ENCODE measurements around the gene CAPRIN1. TPM values are rescaled to one million over a fixed set of nuclear protein-coding genes. Genes with fewer than 3 reads are reported as not detected.

The CAPRIN1 gene
- total and polyA plus RNA-seq, 2 experiments from 2014 or later = 119 to 365 TPM

DNA sequence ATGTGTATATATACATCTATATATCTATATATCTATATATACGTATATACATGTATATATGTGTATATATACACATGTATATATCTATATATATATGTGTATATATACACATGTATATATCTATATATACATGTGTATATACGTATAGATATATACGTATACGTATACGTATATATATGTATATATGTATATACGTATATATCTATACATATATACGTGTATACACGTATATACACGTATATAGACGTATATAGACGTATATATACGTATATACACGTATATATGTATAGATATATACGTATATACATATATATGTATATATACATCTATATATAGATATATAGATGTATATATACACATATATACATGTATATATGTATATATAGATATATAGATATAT is 25.1 kb upstream of the CAPRIN1 start:
- H2AFZ ChIP-seq = no peak overlapping the region
- H3K4me1 ChIP-seq (ENCODE audit: insufficient read depth) = peaks cover 7% of the 10 kb centered on the region
- H3K36me3 ChIP-seq (ENCODE audit: insufficient read depth) = no peaks in the 10 kb centered on the region
- H3K9me3 Mint-ChIP-seq = peaks cover 4% of the 10 kb centered on the region; the same call in 1 of the 3 replicates
- H3K27me3 Mint-ChIP-seq (ENCODE audit: insufficient read depth, low read depth, poor library complexity) = peaks cover 2% of the 10 kb centered on the region
- ATAC-seq (no peak), DNase-seq (ENCODE audit: low spot score) (no peak)
- H3K4me3 ChIP-seq = no peak overlapping the region
- no peaks in the 10 kb centered on the region for H4K20me1 ChIP-seq (replicated peaks; ENCODE audit: insufficient read depth)
- H3K4me1 Mint-ChIP-seq = peaks cover 10% of the 10 kb centered on the region
- H3K9me2 ChIP-seq (ENCODE audit: insufficient read depth) = no peaks in the 10 kb centered on the region
- H3K4me3 Mint-ChIP-seq = no peak overlapping the region
- no peak overlapping the region for H3K27ac ChIP-seq (ENCODE audit: low read depth)
- no peak overlapping the region for H3K4me2 ChIP-seq
- no peaks in the 10 kb centered on the region for H3K27me3 ChIP-seq (ENCODE audit: insufficient read depth)
- H3F3A ChIP-seq (replicated peaks; ENCODE audit: low read depth) = no peaks in the 10 kb centered on the region
- H3K79me2 ChIP-seq (replicated peaks; ENCODE audit: insufficient read depth) = no peaks in the 10 kb centered on the region
- H3K36me3 Mint-ChIP-seq (ENCODE audit: low read depth) = no peaks in the 10 kb centered on the region; the same call in 2 of the 3 replicates
- no peak for TF ChIP-seq CREB1 (CRISPR knock-in tag; IDR thresholded peaks at IDR 0.05; ENCODE audit: low read depth)
- H3K27ac Mint-ChIP-seq = no peak overlapping the region

- Histone ChIP-seq H4K20me1 (replicated peaks; ENCODE audit: insufficient read depth) (no peaks in the 10 kb centered on the region), H3K4me3 (no peak overlapping the region), H3K4me2 (0 out of 2 replicates have a peak overlapping the region, but pooled peaks have one; percentile 60), H2AFZ (no peak overlapping the region), H3K9me2 (ENCODE audit: insufficient read depth) (no peaks in the 10 kb centered on the region), H3K27ac (ENCODE audit: low read depth) (no peak overlapping the region), H3K79me2 (replicated peaks; ENCODE audit: insufficient read depth) (no peaks in the 10 kb centered on the region), H3F3A (replicated peaks; ENCODE audit: low read depth) (no peaks in the 10 kb centered on the region), H3K36me3 (ENCODE audit: insufficient read depth) (no peaks in the 10 kb centered on the region), H3K27me3 (ENCODE audit: insufficient read depth) (no peaks in the 10 kb centered on the region), H3K4me1 (ENCODE audit: insufficient read depth) (peaks cover 7% of the 10 kb centered on the region)
- Mint-ChIP-seq H3K4me3 (no peak overlapping the region), H3K9me3 (no peaks in the 10 kb centered on the region), H3K27me3 (ENCODE audit: insufficient read depth, low read depth, poor library complexity) (peaks cover 2% of the 10 kb centered on the region), H3K4me1 (peaks cover 10% of the 10 kb centered on the region), H3K36me3 (ENCODE audit: low read depth) (no peaks in the 10 kb centered on the region), H3K27ac (no peak overlapping the region)
- no peak for DNase-seq (ENCODE audit: low spot score)
- ATAC-seq = no peak
- TF ChIP-seq STAT1 (IDR thresholded peaks at IDR 0.05; ENCODE audit: unreplicated experiment) (no peak), CREB1 (CRISPR knock-in tag; IDR thresholded peaks at IDR 0.05; ENCODE audit: low read depth) (no peak), CTCF (conservative IDR thresholded peaks at IDR 0.05; ENCODE audit: low read depth in 2 of 2) (no peak), ZNF462 (CRISPR knock-in tag; IDR thresholded peaks at IDR 0.05) (no peak), ZNF331 (CRISPR knock-in tag; IDR thresholded peaks at IDR 0.05; ENCODE audit: low read depth) (no peak)
- TF ChIP-seq, protein P1, sequence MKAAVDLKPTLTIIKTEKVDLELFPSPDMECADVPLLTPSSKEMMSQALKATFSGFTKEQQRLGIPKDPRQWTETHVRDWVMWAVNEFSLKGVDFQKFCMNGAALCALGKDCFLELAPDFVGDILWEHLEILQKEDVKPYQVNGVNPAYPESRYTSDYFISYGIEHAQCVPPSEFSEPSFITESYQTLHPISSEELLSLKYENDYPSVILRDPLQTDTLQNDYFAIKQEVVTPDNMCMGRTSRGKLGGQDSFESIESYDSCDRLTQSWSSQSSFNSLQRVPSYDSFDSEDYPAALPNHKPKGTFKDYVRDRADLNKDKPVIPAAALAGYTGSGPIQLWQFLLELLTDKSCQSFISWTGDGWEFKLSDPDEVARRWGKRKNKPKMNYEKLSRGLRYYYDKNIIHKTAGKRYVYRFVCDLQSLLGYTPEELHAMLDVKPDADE (IDR thresholded peaks at IDR 0.05) = no peak
- TF ChIP-seq, protein P2, sequence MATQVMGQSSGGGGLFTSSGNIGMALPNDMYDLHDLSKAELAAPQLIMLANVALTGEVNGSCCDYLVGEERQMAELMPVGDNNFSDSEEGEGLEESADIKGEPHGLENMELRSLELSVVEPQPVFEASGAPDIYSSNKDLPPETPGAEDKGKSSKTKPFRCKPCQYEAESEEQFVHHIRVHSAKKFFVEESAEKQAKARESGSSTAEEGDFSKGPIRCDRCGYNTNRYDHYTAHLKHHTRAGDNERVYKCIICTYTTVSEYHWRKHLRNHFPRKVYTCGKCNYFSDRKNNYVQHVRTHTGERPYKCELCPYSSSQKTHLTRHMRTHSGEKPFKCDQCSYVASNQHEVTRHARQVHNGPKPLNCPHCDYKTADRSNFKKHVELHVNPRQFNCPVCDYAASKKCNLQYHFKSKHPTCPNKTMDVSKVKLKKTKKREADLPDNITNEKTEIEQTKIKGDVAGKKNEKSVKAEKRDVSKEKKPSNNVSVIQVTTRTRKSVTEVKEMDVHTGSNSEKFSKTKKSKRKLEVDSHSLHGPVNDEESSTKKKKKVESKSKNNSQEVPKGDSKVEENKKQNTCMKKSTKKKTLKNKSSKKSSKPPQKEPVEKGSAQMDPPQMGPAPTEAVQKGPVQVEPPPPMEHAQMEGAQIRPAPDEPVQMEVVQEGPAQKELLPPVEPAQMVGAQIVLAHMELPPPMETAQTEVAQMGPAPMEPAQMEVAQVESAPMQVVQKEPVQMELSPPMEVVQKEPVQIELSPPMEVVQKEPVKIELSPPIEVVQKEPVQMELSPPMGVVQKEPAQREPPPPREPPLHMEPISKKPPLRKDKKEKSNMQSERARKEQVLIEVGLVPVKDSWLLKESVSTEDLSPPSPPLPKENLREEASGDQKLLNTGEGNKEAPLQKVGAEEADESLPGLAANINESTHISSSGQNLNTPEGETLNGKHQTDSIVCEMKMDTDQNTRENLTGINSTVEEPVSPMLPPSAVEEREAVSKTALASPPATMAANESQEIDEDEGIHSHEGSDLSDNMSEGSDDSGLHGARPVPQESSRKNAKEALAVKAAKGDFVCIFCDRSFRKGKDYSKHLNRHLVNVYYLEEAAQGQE (IDR thresholded peaks at IDR 0.05; ENCODE audit: unreplicated experiment) = no peak
These were observed 23.8 kb upstream of the CAPRIN1 start for GRCh38 chr11:34027516-34028408.

All from GM23338 (cell line).